ENCODE data around the gene ARG2. TPM values are rescaled to one million over a fixed set of nuclear protein-coding genes. Genes with fewer than 3 reads are reported as not detected.
"Not testable (repeated sequence)": the region's sequence is repeated elsewhere in the genome, so short reads cannot be mapped to it uniquely, and the experiment has no call there.

ARG2 gene
- total RNA-seq, 3 donors from 2014 or later (not counting 1 experiment from before 2014, with no cell fraction given): 1.2 to 7.4 (median 1.4) TPM

GRCh38 chr14:67620217-67620785 is 581 bp downstream of the ARG2 start:
- 13% methylated on average over 19 of the region's 19 CpGs for WGBS (ENCODE audit: insufficient coverage)
- H3K4me3 ChIP-seq (ENCODE audit: low read length): peak overlapping the region; percentile 83
- H3K36me3 ChIP-seq (ENCODE audit: control insufficient read depth, insufficient read depth, low read length): no peaks in the 10 kb centered on the region
- no peaks in the 10 kb centered on the region for H3K36me3 Mint-ChIP-seq
- peaks cover 0 to 11% of the 10 kb centered on the region in 2 donors for H3K27me3 Mint-ChIP-seq (ENCODE audit: low read depth in 2 of 2)
- DNase-seq (peak in 1 of 2 donors; percentile 27), ATAC-seq (no peak)
- H3K4me1 ChIP-seq (ENCODE audit: control insufficient read depth, insufficient read depth, low read length): peaks cover 14% of the 10 kb centered on the region
- no peaks in the 10 kb centered on the region for H3K9me3 Mint-ChIP-seq
- peak overlapping the region; percentile 55 for H3K27ac ChIP-seq (ENCODE audit: low read length)
- no peak for TF ChIP-seq CTCF (IDR thresholded peaks at IDR 0.05)
- peaks cover 21 to 25% of the 10 kb centered on the region in 2 donors for H3K4me1 Mint-ChIP-seq
- no peaks in the 10 kb centered on the region for H3K27me3 ChIP-seq (ENCODE audit: control insufficient read depth, insufficient read depth, low read length)
- intact Hi-C loops (cut with micrococcal nuclease): no loop called here
- H3K27ac Mint-ChIP-seq: peak overlapping the region; percentile 95 to 98
- H3K9me3 ChIP-seq (ENCODE audit: control insufficient read depth, insufficient read depth, low read length): no peaks in the 10 kb centered on the region
- peak overlapping the region; percentile 90 for H3K4me3 Mint-ChIP-seq

- Mint-ChIP-seq H3K4me1 (peaks cover 21 to 25% of the 10 kb centered on the region in 2 donors), H3K27me3 (ENCODE audit: low read depth in 2 of 2) (peaks cover 0 to 9% of the 10 kb centered on the region in 2 donors), H3K36me3 (no peaks in the 10 kb centered on the region), H3K4me3 (no peak overlapping the region), H3K9me3 (no peaks in the 10 kb centered on the region), H3K27ac (no peak overlapping the region)
- WGBS (ENCODE audit: insufficient coverage): 50% methylated on average over 4 of the region's 4 CpGs
- no peak for DNase-seq
- TF ChIP-seq CTCF (IDR thresholded peaks at IDR 0.05): no peak
- Histone ChIP-seq H3K4me3 (ENCODE audit: low read length) (no peak overlapping the region), H3K4me1 (ENCODE audit: control insufficient read depth, insufficient read depth, low read length) (peaks cover 14% of the 10 kb centered on the region), H3K9me3 (ENCODE audit: control insufficient read depth, insufficient read depth, low read length) (no peaks in the 10 kb centered on the region), H3K27me3 (ENCODE audit: control insufficient read depth, insufficient read depth, low read length) (no peaks in the 10 kb centered on the region), H3K27ac (ENCODE audit: low read length) (no peak overlapping the region), H3K36me3 (ENCODE audit: control insufficient read depth, insufficient read depth, low read length) (no peaks in the 10 kb centered on the region)
- intact Hi-C loops (cut with micrococcal nuclease): no loop called here
- ATAC-seq: no peak
Observed at GRCh38 chr14:67622675-67623074, 3.0 kb downstream of the ARG2 start.

GRCh38 chr14:67623114-67623513 is 3.4 kb downstream of the ARG2 start:
- ATAC-seq (no peak), DNase-seq (peak in 1 of 2 donors; percentile 22)
- Histone ChIP-seq H3K36me3 (ENCODE audit: control insufficient read depth, insufficient read depth, low read length) (no peaks in the 10 kb centered on the region), H3K4me3 (ENCODE audit: low read length) (no peak overlapping the region), H3K27me3 (ENCODE audit: control insufficient read depth, insufficient read depth, low read length) (no peaks in the 10 kb centered on the region), H3K27ac (ENCODE audit: low read length) (no peak overlapping the region), H3K9me3 (ENCODE audit: control insufficient read depth, insufficient read depth, low read length) (no peaks in the 10 kb centered on the region), H3K4me1 (ENCODE audit: control insufficient read depth, insufficient read depth, low read length) (peaks cover 14% of the 10 kb centered on the region)
- Mint-ChIP-seq H3K4me3 (no peak overlapping the region), H3K27ac (no peak overlapping the region), H3K27me3 (ENCODE audit: low read depth in 2 of 2) (peaks cover 0 to 9% of the 10 kb centered on the region in 2 donors), H3K36me3 (no peaks in the 10 kb centered on the region), H3K4me1 (peaks cover 21 to 25% of the 10 kb centered on the region in 2 donors), H3K9me3 (no peaks in the 10 kb centered on the region)
- no peak for TF ChIP-seq CTCF (IDR thresholded peaks at IDR 0.05)
- intact Hi-C loops (cut with micrococcal nuclease): no loop called here
- 26% methylated on average over 2 of the region's 2 CpGs for WGBS (ENCODE audit: insufficient coverage)

- H3K4me1 Mint-ChIP-seq; H3K27me3 Mint-ChIP-seq (ENCODE audit: low read depth in 2 of 2); intact Hi-C loops (cut with micrococcal nuclease); H3K4me3 Mint-ChIP-seq; H3K9me3 Mint-ChIP-seq; H3K4me3 ChIP-seq (ENCODE audit: low read length); H3K27ac ChIP-seq (ENCODE audit: low read length); H3K27ac Mint-ChIP-seq; H3K4me1 ChIP-seq (ENCODE audit: control insufficient read depth, insufficient read depth, low read length); H3K9me3 ChIP-seq (ENCODE audit: control insufficient read depth, insufficient read depth, low read length); H3K36me3 Mint-ChIP-seq; H3K27me3 ChIP-seq (ENCODE audit: control insufficient read depth, insufficient read depth, low read length); DNase-seq; H3K36me3 ChIP-seq (ENCODE audit: control insufficient read depth, insufficient read depth, low read length): not testable (repeated sequence)
- ATAC-seq: peak in 1 of 3 donors; percentile 24
- 43% methylated on average over 1 of the region's 1 CpG for WGBS (ENCODE audit: insufficient coverage)
Observed at GRCh38 chr14:67626131-67626530, 6.4 kb downstream of the ARG2 start.

Data from natural killer cell (primary cell).